Keratinocyte (primary cell): ENCODE results near the gene MDGA2.

Experiments
- EZH2 ChIP-seq: IDR thresholded peaks from one replicate; pipeline ENCODE4 v1.6.1; 2012; ENCODE audit warnings: inconsistent platforms, mild to moderate bottlenecking, low read length, moderate library complexity
- TF ChIP-seq, protein P1 (sequence below), 3 experiments: IDR thresholded peaks in 1 of 3; conservative IDR thresholded peaks in 1 of 3; optimal IDR thresholded peaks in 1 of 3; 2 replicates in 2 of 3; 3 replicates in 1 of 3; pipeline versions ENCODE3 to v1.5.1; 2011; ENCODE audit warnings: low read length in 3 of 3, mild to moderate bottlenecking in 3 of 3, moderate library complexity in 2 of 3, control low read depth in 1 of 3, inconsistent platforms in 1 of 3; ENCODE audit not compliant: insufficient read depth in 2 of 3; ENCODE audit errors: extremely low read depth in 1 of 3

DNA sequence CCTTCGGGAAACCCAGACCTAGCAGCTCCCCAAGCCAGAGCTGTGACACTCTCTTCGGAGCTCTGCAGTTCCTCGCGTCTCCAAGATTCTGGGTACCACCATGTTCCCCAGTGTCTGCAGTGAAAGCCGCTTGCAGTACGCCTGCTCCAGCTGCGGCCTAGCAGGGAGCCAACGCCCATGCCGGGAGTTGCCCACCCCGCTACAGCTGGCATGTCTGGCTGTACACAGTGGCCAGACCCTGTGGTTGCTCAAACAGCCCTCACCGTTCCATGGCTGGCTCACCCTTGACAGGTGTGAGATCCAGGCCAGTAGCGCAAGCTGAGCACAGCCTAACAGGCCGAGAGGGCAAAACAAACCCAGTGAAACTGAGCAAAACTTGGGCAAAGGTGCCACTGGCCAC is 520.0 kb downstream of the MDGA2 start:
- TF ChIP-seq, protein P1, sequence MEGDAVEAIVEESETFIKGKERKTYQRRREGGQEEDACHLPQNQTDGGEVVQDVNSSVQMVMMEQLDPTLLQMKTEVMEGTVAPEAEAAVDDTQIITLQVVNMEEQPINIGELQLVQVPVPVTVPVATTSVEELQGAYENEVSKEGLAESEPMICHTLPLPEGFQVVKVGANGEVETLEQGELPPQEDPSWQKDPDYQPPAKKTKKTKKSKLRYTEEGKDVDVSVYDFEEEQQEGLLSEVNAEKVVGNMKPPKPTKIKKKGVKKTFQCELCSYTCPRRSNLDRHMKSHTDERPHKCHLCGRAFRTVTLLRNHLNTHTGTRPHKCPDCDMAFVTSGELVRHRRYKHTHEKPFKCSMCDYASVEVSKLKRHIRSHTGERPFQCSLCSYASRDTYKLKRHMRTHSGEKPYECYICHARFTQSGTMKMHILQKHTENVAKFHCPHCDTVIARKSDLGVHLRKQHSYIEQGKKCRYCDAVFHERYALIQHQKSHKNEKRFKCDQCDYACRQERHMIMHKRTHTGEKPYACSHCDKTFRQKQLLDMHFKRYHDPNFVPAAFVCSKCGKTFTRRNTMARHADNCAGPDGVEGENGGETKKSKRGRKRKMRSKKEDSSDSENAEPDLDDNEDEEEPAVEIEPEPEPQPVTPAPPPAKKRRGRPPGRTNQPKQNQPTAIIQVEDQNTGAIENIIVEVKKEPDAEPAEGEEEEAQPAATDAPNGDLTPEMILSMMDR (optimal IDR thresholded peaks at IDR 0.05 in 1 of 3, IDR thresholded peaks at IDR 0.05 in 1 of 3, conservative IDR thresholded peaks at IDR 0.05 in 1 of 3; ENCODE audit: extremely low read depth in 1 of 3, insufficient read depth in 2 of 3, low read length in 3 of 3): no peak
- no peak for TF ChIP-seq EZH2
